ENCODE measurements around the gene SLC6A13.
"Not testable (repeated sequence)": the region's sequence is repeated elsewhere in the genome, so short reads cannot be mapped to it uniquely, and the experiment has no call there.

The SLC6A13 gene

GRCh38 chr12:237026-237815 lies 25.4 kb downstream of the SLC6A13 start:
- no peak overlapping the region for H2AFZ ChIP-seq (ENCODE audit: low read length)
- TF ChIP-seq EZH2 (IDR thresholded peaks at IDR 0.05; ENCODE audit: borderline replicate concordance, low read length), result no peak
- no peaks in the 10 kb centered on the region for H3K9me2 ChIP-seq (ENCODE audit: low read depth, low read length)
- no peaks in the 10 kb centered on the region for H3K36me3 ChIP-seq (ENCODE audit: insufficient read depth, low read length)
- H3K27me3 ChIP-seq (ENCODE audit: insufficient read depth, low read length), result peaks cover 8% of the 10 kb centered on the region; the same call in 1 of the 2 replicates
- no peak overlapping the region for H3K27ac ChIP-seq (ENCODE audit: low read depth, low read length, poor library complexity, severe bottlenecking)
- H3F3A ChIP-seq (ENCODE audit: insufficient read depth, low read length), result no peaks in the 10 kb centered on the region
- no peak overlapping the region for H3K4me2 ChIP-seq (ENCODE audit: low read length)
- H3K79me2 ChIP-seq (ENCODE audit: insufficient read depth, low read length), result no peaks in the 10 kb centered on the region
- peaks cover 6% of the 10 kb centered on the region for H3K9me3 ChIP-seq (ENCODE audit: low read length)
- no peak overlapping the region for H3K4me3 ChIP-seq (ENCODE audit: low read depth, low read length, poor library complexity, severe bottlenecking)
- H3K9ac ChIP-seq (ENCODE audit: low read length), result no peak overlapping the region
- no peaks in the 10 kb centered on the region for H3K4me1 ChIP-seq (ENCODE audit: insufficient read depth, low read length, severe bottlenecking)
- no peaks in the 10 kb centered on the region for H4K20me1 ChIP-seq (ENCODE audit: insufficient read depth, low read length)

- Histone ChIP-seq H3K9me2 (ENCODE audit: low read depth, low read length) (no peaks in the 10 kb centered on the region), H3K9me3 (ENCODE audit: low read length) (peaks cover 6% of the 10 kb centered on the region), H3K4me3 (ENCODE audit: low read depth, low read length, poor library complexity, severe bottlenecking) (no peak overlapping the region), H3F3A (ENCODE audit: insufficient read depth, low read length) (no peaks in the 10 kb centered on the region), H2AFZ (ENCODE audit: low read length) (no peak overlapping the region), H4K20me1 (ENCODE audit: insufficient read depth, low read length) (no peaks in the 10 kb centered on the region), H3K4me1 (ENCODE audit: insufficient read depth, low read length, severe bottlenecking) (no peaks in the 10 kb centered on the region), H3K27me3 (ENCODE audit: insufficient read depth, low read length) (peaks cover 8% of the 10 kb centered on the region; the same call in 1 of the 2 replicates), H3K4me2 (ENCODE audit: low read length) (no peak overlapping the region), H3K36me3 (ENCODE audit: insufficient read depth, low read length) (no peaks in the 10 kb centered on the region), H3K9ac (ENCODE audit: low read length) (no peak overlapping the region), H3K79me2 (ENCODE audit: insufficient read depth, low read length) (no peaks in the 10 kb centered on the region), H3K27ac (ENCODE audit: low read depth, low read length, poor library complexity, severe bottlenecking) (no peak overlapping the region)
- TF ChIP-seq EZH2 (IDR thresholded peaks at IDR 0.05; ENCODE audit: borderline replicate concordance, low read length) (no peak), CTCF (IDR thresholded peaks at IDR 0.05; ENCODE audit: low read length) (no peak)
Observed at GRCh38 chr12:236445-236844, 26.2 kb downstream of the SLC6A13 start.

GRCh38 chr12:235967-236366 lies 26.7 kb downstream of the SLC6A13 start:
- H2AFZ ChIP-seq (ENCODE audit: low read length); H3F3A ChIP-seq (ENCODE audit: insufficient read depth, low read length); H3K27me3 ChIP-seq (ENCODE audit: insufficient read depth, low read length); H3K36me3 ChIP-seq (ENCODE audit: insufficient read depth, low read length); H3K9ac ChIP-seq (ENCODE audit: low read length); H3K9me2 ChIP-seq (ENCODE audit: low read depth, low read length); H3K4me2 ChIP-seq (ENCODE audit: low read length); H3K27ac ChIP-seq (ENCODE audit: low read depth, low read length, poor library complexity, severe bottlenecking); H4K20me1 ChIP-seq (ENCODE audit: insufficient read depth, low read length); H3K4me1 ChIP-seq (ENCODE audit: insufficient read depth, low read length, severe bottlenecking); H3K79me2 ChIP-seq (ENCODE audit: insufficient read depth, low read length); H3K4me3 ChIP-seq (ENCODE audit: low read depth, low read length, poor library complexity, severe bottlenecking); H3K9me3 ChIP-seq (ENCODE audit: low read length): not testable (repeated sequence)

GRCh38 chr12:234891-235415 lies 27.7 kb downstream of the SLC6A13 start:
- no peaks in the 10 kb centered on the region for H3K36me3 ChIP-seq (ENCODE audit: insufficient read depth, low read length)
- no peaks in the 10 kb centered on the region for H4K20me1 ChIP-seq (ENCODE audit: insufficient read depth, low read length)
- H3K9ac ChIP-seq (ENCODE audit: low read length), result no peak overlapping the region
- no peaks in the 10 kb centered on the region for H3K79me2 ChIP-seq (ENCODE audit: insufficient read depth, low read length)
- H3K27me3 ChIP-seq (ENCODE audit: insufficient read depth, low read length), result peaks cover 8% of the 10 kb centered on the region; the same call in 1 of the 2 replicates
- no peak overlapping the region for H2AFZ ChIP-seq (ENCODE audit: low read length)
- no peak overlapping the region for H3K27ac ChIP-seq (ENCODE audit: low read depth, low read length, poor library complexity, severe bottlenecking)
- peaks cover 6% of the 10 kb centered on the region for H3K9me3 ChIP-seq (ENCODE audit: low read length)
- H3K9me2 ChIP-seq (ENCODE audit: low read depth, low read length), result no peaks in the 10 kb centered on the region
- TF ChIP-seq EZH2 (IDR thresholded peaks at IDR 0.05; ENCODE audit: borderline replicate concordance, low read length) (no peak), CTCF (IDR thresholded peaks at IDR 0.05; ENCODE audit: low read length) (no peak)
- no peaks in the 10 kb centered on the region for H3K4me1 ChIP-seq (ENCODE audit: insufficient read depth, low read length, severe bottlenecking)
- H3F3A ChIP-seq (ENCODE audit: insufficient read depth, low read length), result no peaks in the 10 kb centered on the region
- no peak overlapping the region for H3K4me3 ChIP-seq (ENCODE audit: low read depth, low read length, poor library complexity, severe bottlenecking)
- H3K4me2 ChIP-seq (ENCODE audit: low read length), result no peak overlapping the region
